ENCODE results near the gene MILR1.
A peak's percentile ranks its signal among the peaks of the same experiment; 100 is the strongest.
"Not testable (repeated sequence)": the region's sequence is repeated elsewhere in the genome, so short reads cannot be mapped to it uniquely, and the experiment has no call there.

The MILR1 gene

GRCh38 chr17:64466834-64467233 is 17.9 kb downstream of the MILR1 start:
- not testable (repeated sequence) for DNase-seq (ENCODE audit: low read depth in 1 of 2, low spot score in 1 of 2)

DNA sequence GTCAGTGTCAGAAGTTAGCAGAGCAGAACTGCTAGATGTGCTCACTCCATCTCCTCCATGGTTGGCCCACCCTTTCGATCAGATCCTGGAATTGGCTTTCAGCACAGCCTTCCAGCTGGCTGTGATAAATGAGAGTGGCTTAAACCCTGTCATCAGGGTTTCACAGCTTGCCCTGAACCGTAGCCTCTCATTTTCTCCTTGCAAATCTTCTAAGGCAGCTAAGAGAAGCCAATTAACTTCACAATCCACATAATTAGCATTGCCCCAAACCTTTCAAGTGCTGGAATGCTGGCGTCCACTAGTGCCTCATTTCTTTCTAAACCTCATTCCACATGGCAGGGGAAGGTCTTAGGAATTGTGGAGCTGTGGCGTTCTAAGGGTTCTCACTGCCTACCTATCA is 21.7 kb downstream of the MILR1 start:
- DNase-seq (ENCODE audit: low read depth in 1 of 2, low spot score in 1 of 2) = no peak

DNA sequence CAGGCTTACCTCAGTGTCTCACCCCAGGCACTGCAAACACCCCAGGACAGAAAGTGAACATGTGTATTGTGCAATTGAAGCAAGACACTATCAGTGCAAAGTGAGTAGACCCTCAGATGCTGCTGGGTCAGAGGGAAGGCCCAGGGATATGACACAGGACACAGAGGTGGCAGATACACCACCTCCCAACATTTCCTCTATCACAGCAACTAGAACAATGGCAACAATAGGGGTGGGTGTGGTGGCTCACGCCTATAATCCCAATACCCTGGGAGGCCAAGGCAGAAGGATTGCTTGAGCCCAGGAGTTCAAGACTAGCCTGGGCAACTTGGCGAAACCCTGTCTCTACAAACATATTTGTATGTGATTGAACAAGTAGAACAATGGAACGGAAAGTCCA is 22.5 kb downstream of the MILR1 start:
- DNase-seq (ENCODE audit: low read depth in 1 of 2, low spot score in 1 of 2) = no peak

GRCh38 chr17:64472564-64472963 is 23.6 kb downstream of the MILR1 start:
- no peak for DNase-seq (ENCODE audit: low read depth in 1 of 2, low spot score in 1 of 2)

GRCh38 chr17:64477849-64478248 is 28.9 kb downstream of the MILR1 start:
- no peak for DNase-seq (ENCODE audit: low read depth in 1 of 2, low spot score in 1 of 2)

- no peak for DNase-seq (ENCODE audit: low read depth in 1 of 2, low spot score in 1 of 2)
These were observed 32.0 kb downstream of the MILR1 start for GRCh38 chr17:64480951-64481350.

DNA sequence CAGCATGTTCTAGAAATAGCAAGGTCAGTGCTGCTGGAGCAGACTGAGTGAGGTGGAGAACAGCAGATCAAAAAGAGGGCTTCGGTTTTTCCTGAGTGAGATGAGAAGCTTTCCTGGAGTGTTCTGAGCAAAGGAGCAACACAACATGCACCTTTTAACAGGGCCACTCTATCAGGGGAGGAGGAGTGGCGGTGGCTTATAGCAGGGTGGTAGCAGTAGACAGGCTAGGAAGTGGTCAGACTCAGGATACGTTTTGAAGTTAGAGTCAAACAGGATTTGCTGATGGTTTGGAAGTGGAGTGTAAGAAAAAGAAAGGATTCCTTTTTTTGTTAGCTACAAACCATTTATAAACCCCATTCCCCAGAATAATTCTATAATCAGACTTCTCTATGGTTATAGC is 35.5 kb downstream of the MILR1 start:
- no peak for DNase-seq (ENCODE audit: low read depth in 1 of 2, low spot score in 1 of 2)

DNA sequence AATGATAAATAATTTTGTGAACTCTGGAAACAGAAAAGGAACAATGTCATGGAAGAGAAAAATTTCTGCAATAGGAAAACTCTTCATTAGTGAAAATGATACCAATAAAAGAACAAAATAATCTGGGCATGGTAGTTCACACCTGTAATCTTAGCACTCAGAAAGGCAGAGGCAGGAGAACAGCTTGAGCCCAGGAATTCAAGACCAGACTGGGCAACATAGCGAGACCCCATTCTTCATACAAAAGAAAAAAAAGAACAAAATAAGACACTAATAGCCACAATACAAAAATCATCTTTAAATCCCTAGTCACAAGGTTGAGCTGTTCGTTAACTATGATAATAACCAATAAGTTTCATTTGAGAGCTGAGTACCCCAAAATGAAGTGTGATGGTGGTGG is 39.4 kb downstream of the MILR1 start:
- DNase-seq (ENCODE audit: low read depth in 1 of 2, low spot score in 1 of 2) = no peak

DNA sequence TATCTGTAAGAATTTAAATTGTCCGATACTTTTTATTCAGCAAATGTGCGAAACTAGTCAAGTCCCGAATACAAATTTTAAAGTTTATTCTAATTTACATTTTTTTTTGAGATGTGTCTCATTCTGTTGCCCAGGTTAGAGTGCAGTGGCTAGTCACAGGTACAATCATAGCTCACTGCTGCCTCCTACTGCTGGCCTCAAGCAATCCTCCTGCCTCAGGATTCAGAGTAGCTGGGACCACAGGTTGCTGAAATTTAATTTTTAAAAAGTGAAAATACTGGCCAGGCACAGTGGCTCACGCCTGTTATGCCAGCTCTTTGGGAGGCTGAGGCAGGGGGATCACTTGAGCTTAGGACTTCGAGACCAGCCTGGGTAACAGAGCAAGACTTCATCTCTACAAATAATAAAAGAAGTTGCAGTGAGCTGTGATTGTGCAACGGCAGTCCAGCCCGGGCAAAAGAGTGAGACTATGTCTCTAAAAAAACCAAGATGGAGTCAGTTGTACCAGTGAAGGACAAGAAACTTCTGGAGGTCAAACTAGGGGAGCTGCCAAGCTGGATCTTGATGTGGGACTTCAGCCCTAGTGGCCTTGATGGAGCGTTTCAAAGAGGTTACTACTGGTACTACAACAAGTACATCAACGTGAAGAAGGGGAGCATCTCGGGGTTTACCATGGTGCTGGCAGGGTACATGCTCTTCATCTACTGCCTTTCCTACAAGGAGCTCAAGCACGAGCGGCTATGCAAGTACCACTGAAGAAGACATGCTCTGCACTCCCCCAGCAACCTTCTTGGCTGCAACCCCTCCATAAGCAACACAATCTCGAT is 42.3 kb downstream of the MILR1 start:
- no peak for DNase-seq (ENCODE audit: low read depth in 1 of 2, low spot score in 1 of 2)

- DNase-seq (ENCODE audit: low read depth in 1 of 2, low spot score in 1 of 2) = no peak
These were observed 43.1 kb downstream of the MILR1 start for GRCh38 chr17:64491994-64492393.

- DNase-seq (ENCODE audit: low read depth in 1 of 2, low spot score in 1 of 2) = peak in 1 of 2 donors; percentile 30
These were observed 43.7 kb downstream of the MILR1 start for GRCh38 chr17:64492481-64493109.

DNA sequence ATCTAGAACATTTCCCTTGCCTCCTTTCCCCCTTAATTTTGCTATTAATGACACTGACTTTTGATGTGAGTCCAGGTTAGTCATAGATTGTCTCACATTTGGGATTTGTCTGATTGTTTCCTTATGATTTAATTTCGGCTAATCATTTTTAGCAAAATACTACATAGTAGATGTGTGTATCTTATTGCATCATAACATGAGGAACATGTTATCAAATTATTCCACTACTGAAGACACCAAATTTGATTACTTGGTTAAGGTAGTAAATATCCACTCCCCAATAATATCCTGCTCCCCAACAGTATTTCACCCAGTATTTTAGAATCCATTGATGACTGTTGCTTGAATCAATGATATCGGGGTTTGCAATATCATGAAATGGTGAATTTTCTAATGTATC is 45.2 kb downstream of the MILR1 start:
- DNase-seq (ENCODE audit: low read depth in 1 of 2, low spot score in 1 of 2) = no peak

DNA sequence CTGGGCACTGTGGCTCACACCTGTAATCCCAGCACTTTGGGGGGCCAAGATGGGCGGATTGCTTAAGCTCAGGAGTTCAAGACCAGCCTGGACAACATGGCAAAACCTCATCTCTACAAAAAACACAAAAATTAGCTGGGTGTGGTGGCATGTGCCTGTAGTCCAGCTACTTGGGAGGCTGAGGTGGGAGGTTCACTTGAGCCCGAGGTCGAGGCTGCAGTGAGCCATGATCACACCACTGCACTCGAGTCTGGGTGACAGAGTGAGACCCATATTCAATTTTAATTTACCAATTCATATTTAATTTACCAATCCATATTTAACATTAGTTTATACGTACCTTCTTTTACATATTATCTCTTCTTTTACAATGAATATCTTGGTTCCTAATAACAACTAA is 46.4 kb downstream of the MILR1 start:
- DNase-seq (ENCODE audit: low read depth in 1 of 2, low spot score in 1 of 2) = not testable (repeated sequence)

- DNase-seq (ENCODE audit: low read depth in 1 of 2, low spot score in 1 of 2) = no peak
These were observed 47.5 kb downstream of the MILR1 start for GRCh38 chr17:64496348-64496785.

DNA sequence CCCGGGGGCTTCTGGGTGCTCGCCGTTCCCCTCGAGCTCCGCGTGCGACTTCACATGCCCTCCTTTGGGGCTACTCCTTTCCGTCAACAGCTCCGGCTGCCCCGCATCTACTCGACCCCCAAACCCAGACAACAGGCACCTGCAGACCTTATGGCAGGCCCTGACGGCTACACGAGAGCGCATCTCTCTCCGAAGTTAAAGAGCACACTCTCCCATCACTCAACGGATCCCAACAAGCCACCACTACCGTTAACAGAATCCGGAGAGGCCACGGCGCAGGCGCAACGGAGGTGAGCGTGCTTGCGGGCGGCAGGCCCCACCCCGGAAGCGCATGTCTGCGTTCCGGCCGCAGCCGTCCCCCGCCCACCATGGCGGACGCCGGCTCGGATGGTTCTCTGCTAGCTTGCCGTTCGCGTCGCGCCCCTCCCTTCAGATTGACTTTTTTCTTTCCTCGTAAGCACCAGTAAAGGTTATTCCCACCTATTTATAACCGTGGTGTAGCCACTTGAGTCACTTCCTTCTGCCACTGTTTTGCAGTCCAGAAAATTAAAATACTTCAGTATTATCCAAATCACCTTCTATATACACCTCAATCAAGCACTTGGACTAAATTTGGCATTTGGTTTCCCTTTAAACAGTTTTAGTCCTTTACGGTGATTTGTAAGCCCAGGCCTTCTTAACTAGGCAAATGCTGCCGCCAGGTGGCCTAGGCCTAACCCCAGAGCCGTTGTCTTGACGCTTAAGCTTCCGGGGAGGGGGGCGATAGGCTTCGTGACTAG is 48.1 kb downstream of the MILR1 start, which contains the start of gene POLG2:
Gene POLG2 (minus strand): TSS at position 269 of the 779 bp plus-strand sequence. CDS start 86 bp downstream, at position 183.
- DNase-seq (ENCODE audit: low read depth in 1 of 2, low spot score in 1 of 2) = peak; percentile 89 to 93

DNA sequence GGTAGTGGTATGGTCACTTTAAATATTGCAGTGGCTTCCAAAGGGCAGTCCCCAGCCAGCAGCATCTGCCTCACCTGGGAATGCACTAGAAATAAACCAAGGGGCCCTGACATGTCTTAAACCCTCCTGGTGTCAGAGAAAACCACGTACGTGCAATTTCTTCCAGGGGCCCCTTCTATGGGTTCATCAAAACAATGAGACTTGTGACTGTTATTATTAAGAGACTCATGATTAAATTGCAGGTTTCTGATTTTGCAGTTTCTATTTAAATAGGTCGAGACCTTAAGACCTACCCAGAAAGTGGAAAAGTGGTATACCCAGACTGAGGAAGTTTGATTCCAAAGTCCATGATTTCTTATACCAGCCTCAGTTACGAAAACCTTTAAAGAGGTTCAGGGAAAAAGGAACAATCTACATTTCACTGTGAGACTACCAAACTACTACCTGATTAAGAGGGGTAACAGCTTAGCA is 48.7 kb downstream of the MILR1 start:
- DNase-seq (ENCODE audit: low read depth in 1 of 2, low spot score in 1 of 2) = peak in 1 of 2 donors; percentile 42

- no peak for DNase-seq (ENCODE audit: low read depth in 1 of 2, low spot score in 1 of 2)
These were observed 49.6 kb downstream of the MILR1 start for GRCh38 chr17:64498308-64499203.

DNA sequence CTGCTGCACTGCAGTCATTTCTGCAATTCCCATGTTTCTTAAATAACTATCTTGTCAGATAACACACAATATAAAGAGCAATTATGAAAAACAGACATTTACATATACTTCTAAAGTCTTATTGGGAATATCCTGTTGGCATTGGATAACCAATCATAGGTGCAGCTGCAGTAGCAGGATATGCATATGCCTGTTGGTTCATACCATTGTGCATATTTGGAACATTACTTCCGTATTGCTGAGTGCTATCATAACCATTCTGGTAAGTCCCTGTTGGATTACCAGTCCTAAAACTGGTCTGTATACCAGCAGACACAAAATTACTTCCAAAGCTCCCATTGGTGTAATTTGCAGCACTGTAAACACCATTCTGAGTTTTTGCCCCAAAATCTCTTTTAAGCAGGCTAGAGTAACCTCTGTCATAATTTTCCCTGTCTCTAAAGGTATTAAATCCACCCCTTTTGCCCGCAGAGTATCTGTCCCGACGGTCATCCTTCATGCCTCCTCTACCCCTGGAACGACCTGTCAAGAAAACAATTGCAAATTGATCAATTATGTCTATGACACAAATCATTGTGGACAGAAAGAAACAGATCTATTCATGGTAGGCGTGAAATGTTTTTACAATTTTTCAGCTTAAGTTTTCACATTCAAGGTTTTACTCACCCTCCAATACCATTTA is 51.0 kb downstream of the MILR1 start:
- no peak for DNase-seq (ENCODE audit: low read depth in 1 of 2, low spot score in 1 of 2)

- no peak for DNase-seq (ENCODE audit: low read depth in 1 of 2, low spot score in 1 of 2)
These were observed 51.6 kb downstream of the MILR1 start for GRCh38 chr17:64500487-64500859.
